OCI-M2 (cell line): ENCODE measurements around the gene DERL2.
"Not testable (repeated sequence)": the region's sequence is repeated elsewhere in the genome, so short reads cannot be mapped to it uniquely, and the experiment has no call there.

Experiments
- DNase-seq: peaks from one replicate; lab custom pipeline; 2025; ENCODE audit not compliant: unreplicated experiment; lab: John Stamatoyannopoulos, UW

The DERL2 gene

DNA sequence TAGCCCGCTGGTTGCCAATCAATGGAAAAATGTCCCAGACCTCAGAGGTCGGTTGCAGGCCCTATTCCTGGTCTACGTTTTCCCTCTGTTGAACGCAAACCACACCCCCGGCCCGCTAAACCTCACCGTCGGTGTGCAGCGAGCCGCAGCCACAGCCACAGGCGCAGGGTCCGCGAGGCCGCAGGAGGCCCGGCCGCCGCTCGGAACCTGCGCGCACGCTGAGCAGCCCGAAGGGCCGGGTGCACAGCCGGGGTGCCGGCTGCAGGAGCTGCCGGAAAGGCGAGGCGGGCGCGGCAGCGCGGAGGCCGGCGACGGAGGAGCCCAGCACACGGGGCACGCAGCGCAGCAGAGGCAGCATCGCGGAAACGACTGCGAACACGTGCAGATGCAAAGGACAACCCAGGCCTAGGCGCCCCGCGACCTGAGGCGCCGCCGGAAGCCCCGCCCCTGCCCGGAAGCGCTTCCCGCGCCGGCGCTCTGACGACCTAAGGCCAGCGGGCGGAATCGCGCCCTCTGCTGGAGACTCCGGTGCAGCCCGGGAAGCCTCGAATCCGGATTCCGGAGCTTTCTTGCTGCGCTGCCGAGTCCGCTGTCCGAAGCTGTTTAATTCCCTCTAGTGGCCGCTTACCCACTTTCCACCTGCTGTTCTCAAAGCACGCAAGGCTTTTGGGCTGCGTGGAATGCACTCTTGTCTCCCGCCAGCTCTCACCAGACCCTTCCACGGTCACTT lies 47.1 kb downstream of the DERL2 start, which contains the start of gene C1QBP:
TSS of gene C1QBP (minus strand) at position 440 of the 730 bp plus-strand sequence. CDS start at position 358, 82 bp downstream.
- DNase-seq: peak; percentile 90

DNA sequence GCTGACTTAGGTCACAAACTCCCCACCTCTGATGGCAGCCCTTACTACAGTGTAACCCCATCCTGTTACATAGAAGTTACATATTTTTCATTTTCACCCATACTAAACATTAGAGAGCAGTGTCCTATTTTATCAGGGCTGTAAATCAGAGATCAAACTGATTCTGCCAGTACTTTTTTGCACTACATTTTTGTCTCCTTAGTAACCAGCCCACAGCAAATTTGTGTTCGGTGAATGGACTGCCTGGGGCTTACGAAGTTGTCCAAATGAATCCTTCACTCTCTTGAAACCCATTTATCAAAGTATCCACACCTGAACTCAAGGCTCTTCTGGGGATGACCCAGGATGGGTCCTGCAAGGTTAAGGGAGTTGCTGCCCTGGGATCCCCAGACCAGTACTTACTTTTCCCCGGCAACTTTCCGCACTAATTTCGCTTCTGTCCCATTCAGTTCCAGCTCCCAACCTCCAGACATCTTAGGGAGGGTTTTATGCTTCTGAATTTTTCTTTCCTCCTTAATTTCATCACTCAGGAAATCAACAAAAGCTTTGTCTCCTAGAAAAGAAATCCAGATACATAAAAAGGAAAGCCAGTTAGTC lies 48.2 kb downstream of the DERL2 start:
- no peak for DNase-seq

DNA sequence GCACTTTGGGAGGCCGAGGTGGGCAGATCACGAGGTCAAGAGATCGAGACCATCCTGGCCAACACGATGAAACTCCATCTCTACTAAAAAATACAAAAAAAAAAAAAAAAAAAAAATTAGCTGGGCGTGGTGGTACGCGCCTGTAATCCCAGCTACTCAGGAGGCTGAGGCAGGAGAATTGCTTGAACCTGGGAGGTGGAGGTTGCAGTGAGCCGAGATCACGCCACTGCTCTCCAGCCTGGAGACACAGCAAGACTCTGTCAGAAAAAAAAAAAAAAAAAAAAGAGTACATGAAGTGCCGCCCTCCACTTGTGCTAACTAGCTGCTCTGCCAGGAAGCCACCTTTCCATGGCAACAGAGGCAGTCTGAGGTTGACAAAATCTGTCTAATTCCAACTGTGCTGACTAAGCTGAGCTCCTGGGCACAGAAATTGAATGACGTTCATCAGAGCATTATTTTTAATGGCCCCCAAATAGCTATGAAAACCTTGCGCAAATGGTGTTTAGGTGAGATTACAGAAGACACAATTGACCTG lies 50.1 kb downstream of the DERL2 start:
- DNase-seq: not testable (repeated sequence)

GRCh38 chr17:5434984-5435383 lies 51.0 kb downstream of the DERL2 start:
- no peak for DNase-seq

DNA sequence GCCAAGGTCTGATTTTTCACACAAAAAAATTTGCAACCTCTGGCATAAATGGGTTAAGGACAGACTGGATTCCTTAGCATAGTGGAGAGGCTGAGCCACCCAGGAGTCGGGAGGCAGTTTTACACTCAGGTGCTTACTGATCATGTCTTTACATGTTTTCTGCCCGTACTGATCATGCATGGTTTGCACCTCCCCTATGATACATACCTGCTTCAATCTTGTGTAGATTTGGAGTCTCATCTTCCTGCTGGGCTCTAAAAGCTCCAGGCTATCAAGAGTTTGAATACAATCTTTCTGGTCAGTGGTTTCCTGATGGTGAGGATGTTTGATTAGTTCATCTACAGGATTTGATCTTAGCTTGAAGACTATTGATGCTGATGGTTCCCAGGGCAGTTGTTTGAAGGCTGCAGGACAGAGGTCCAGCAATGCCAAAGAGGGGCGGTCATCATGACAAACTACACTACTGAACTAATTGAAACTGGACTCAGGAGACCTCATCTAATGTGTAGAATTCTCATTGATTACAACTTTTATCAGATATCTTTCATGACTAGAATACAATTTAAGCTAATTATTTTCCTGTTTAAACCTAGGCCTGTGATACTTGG lies 53.9 kb downstream of the DERL2 start:
- DNase-seq: no peak

DNA sequence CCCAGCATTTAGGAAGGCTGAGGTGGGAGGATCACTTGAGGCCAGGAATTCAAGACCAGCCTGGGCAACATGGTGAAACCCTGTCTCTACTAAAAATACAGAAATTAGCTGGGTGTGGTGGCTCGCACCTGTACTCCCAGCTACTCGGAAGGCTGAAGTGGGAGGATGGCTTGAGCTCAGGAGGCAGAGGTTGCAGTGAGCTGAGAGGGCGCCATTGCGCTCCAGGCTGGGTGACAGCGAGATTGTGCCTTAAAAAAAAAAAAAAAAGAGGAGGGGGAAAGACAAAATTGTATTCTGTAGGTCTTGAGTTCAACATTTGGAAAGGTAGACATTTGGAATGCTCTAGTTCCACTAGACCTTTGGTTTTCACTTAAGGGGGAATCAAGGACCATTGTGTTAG lies 54.7 kb downstream of the DERL2 start:
- DNase-seq: not testable (repeated sequence)

DNA sequence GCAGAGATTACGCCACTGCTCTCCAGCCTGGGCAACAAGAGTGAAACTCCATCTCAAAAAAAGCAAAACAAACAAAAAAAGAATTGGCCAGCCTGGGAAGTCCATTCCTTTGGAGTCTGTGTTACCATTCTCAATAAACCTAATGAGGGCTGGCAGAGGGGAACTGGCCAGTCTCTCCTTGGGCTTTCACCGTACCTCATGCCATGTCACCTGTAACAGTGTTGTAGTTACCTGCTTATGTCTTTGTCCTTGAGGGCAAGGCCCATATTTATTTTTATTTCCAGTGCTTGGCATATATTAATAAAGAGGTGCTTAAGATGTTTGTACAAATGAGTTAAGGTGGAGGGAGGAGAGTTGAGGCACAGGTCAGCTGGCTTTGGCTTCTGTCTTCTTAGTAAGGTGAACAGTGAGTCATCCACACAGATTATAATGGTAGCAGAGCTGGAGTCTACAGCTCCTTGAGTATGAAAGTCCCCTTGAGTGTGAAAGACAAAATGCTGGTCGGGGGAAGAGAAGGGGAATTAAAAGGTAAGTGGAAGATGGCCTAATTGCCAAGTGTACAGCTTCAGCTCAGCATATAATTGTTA lies 55.5 kb downstream of the DERL2 start:
- DNase-seq: no peak

GRCh38 chr17:5429191-5429887 lies 56.6 kb downstream of the DERL2 start:
- no peak for DNase-seq

GRCh38 chr17:5425826-5426225 lies 60.2 kb downstream of the DERL2 start:
- no peak for DNase-seq

- no peak for DNase-seq
These were observed 61.1 kb downstream of the DERL2 start for GRCh38 chr17:5424909-5425308.

GRCh38 chr17:5422505-5422904 lies 63.5 kb downstream of the DERL2 start:
- no peak for DNase-seq
